T-helper 2 cell treated with Interferon-gamma antibody and Interleukin-4, amounts not matched to agents 100 ng/mL and 5 ng/mL, for 36 hours (primary cell): ENCODE measurements around the gene FOLR3. TPM values are rescaled to one million over a fixed set of nuclear protein-coding genes. Genes with fewer than 3 reads are reported as not detected.
"Not testable (repeated sequence)": the region's sequence is repeated elsewhere in the genome, so short reads cannot be mapped to it uniquely, and the experiment has no call there.

Source experiments
- intact Hi-C: fragments of 100-400 bp; cut with micrococcal nuclease; formaldehyde crosslinking; loops from one replicate; pipeline ENCODE4 v1.15.1; 2023
- total RNA-seq: library from RNA; stranded (reverse); gene quantifications from 2 replicates; pipeline ENCODE4 v1.2.3, GENCODE V29; 2022

Gene FOLR3
- not detected in 2 replicates for total RNA-seq

- intact Hi-C loops: not testable (repeated sequence)
Observed at GRCh38 chr11:72135473-72135872, at the start of gene FOLR3. Gene FOLR3 (plus strand): TSS chr11:72135725. CDS start chr11:72135953, 228 bp downstream.

GRCh38 chr11:72088076-72088808 lies 47.3 kb upstream of the FOLR3 start:
- intact Hi-C loops: loop anchor here (10.0 kb wide), 1 partner anchor 303 kb away; no protein-coding TSS in a partner anchor

GRCh38 chr11:72091292-72091691 lies 44.2 kb upstream of the FOLR3 start:
- intact Hi-C loops: loop anchor here (1.0 to 2.0 kb wide), 2 partner anchors 66 to 114 kb away; no protein-coding TSS in a partner anchor

- intact Hi-C loops: no loop called here
Observed at GRCh38 chr11:72098741-72099140, 36.8 kb upstream of the FOLR3 start.

GRCh38 chr11:72100009-72100408 lies 35.5 kb upstream of the FOLR3 start:
- intact Hi-C loops: loop anchor here (5.0 to 10.0 kb wide), 2 partner anchors 42 to 1685 kb away; partner anchors contain the start of gene MRPL48

GRCh38 chr11:72100462-72100861 lies 35.1 kb upstream of the FOLR3 start:
- intact Hi-C loops: loop anchor here (5.0 to 10.0 kb wide), 2 partner anchors 42 to 1684 kb away; partner anchors contain the start of gene MRPL48

- intact Hi-C loops: loop anchor here (2.0 to 10.0 kb wide), 4 partner anchors 40 to 1683 kb away; partner anchors contain the start of genes CLPB and MRPL48
Observed at GRCh38 chr11:72102162-72102561, 33.4 kb upstream of the FOLR3 start.

GRCh38 chr11:72102631-72102945 lies 32.9 kb upstream of the FOLR3 start:
- intact Hi-C loops: loop anchor here (2.0 to 10.0 kb wide), 4 partner anchors 40 to 1682 kb away; partner anchors contain the start of genes CLPB and MRPL48

GRCh38 chr11:72102946-72103753 lies 32.4 kb upstream of the FOLR3 start, which contains the start of gene LAMTOR1:
Gene LAMTOR1 (minus strand): TSS chr11:72103297. CDS start chr11:72103224, 73 bp downstream.
- intact Hi-C loops: loop anchor here (1.0 to 10.0 kb wide), 7 partner anchors 9 to 1682 kb away; partner anchors contain the start of genes ANAPC15, CLPB, LRRC51 and MRPL48

GRCh38 chr11:72103754-72104167 lies 31.8 kb upstream of the FOLR3 start:
- intact Hi-C loops: loop anchor here (1.0 to 10.0 kb wide), 7 partner anchors 9 to 1681 kb away; partner anchors contain the start of genes ANAPC15, CLPB, LRRC51 and MRPL48

- intact Hi-C loops: loop anchor here (10.0 kb wide), 1 partner anchor 1679 kb away; the partner anchor contains the start of gene MRPL48
Observed at GRCh38 chr11:72105888-72106287, 29.6 kb upstream of the FOLR3 start, which contains the start of gene TOMT. Gene TOMT (plus strand): TSS chr11:72105924. CDS start chr11:72105952, 28 bp downstream.

GRCh38 chr11:72111300-72112142 lies 24.0 kb upstream of the FOLR3 start:
- intact Hi-C loops: loop anchor here (1.0 to 2.0 kb wide), 7 partner anchors 8 to 323 kb away; partner anchors contain the start of genes CLPB, LAMTOR1, LRRC51 and NUMA1

GRCh38 chr11:72112143-72112977 lies 23.2 kb upstream of the FOLR3 start, which contains the start of gene ANAPC15:
Gene ANAPC15 (minus strand): TSS chr11:72112695. CDS start chr11:72111276, 1,419 bp downstream.
- intact Hi-C loops: loop anchor here (1.0 to 2.0 kb wide), 7 partner anchors 9 to 322 kb away; partner anchors contain the start of genes CLPB, LAMTOR1, LRRC51 and NUMA1

GRCh38 chr11:72112978-72113808 lies 22.3 kb upstream of the FOLR3 start:
- intact Hi-C loops: loop anchor here (1.0 to 2.0 kb wide), 7 partner anchors 10 to 321 kb away; partner anchors contain the start of genes CLPB, LAMTOR1, LRRC51 and NUMA1

- intact Hi-C loops: no loop called here
Observed at GRCh38 chr11:72114570-72114969, 21.0 kb upstream of the FOLR3 start.

- intact Hi-C loops: no loop called here
Observed at GRCh38 chr11:72116019-72116755, 19.3 kb upstream of the FOLR3 start.

GRCh38 chr11:72119198-72119597 lies 16.3 kb upstream of the FOLR3 start:
- intact Hi-C loops: no loop called here
